Measurements from ENCODE around the gene GLCCI1. TPM values are rescaled to one million over a fixed set of nuclear protein-coding genes. Genes with fewer than 3 reads are reported as not detected.
"Not testable (repeated sequence)": the region's sequence is repeated elsewhere in the genome, so short reads cannot be mapped to it uniquely, and the experiment has no call there.

Gene GLCCI1
- polyA plus RNA-seq, 2 donors: 1.4 to 2.2 TPM

DNA sequence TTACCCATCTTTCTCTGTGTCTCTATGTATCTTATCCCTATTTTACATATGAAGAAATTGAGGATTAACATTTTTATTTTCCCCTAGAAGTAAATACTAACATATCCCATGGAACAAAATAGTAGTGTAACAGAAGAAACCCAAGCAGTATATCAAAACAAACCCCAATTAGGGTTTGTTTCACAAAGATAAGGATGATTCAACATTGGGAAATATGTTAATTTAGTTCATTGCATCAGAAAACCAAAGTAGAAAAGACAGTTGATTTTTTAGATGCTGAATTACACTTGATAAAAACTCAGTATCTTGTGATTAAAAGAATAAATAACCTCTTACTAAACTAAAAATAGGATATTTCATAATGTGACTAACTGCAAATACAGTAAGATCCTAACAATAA lies 87.8 kb downstream of the GLCCI1 start:
- Histone ChIP-seq H3K27ac (ENCODE audit: low read depth in 2 of 2, low read length in 1 of 2) (no peak overlapping the region), H3K27me3 (ENCODE audit: control insufficient read depth in 1 of 2, insufficient read depth in 2 of 2, low read length in 2 of 2) (no peaks in the 10 kb centered on the region), H3K9me3 (ENCODE audit: control insufficient read depth in 2 of 2, insufficient read depth in 1 of 2, low read depth in 1 of 2, low read length in 1 of 2) (no peaks in the 10 kb centered on the region), H3K36me3 (ENCODE audit: control insufficient read depth in 2 of 2, insufficient read depth in 2 of 2, low read length in 1 of 2) (peaks cover 0 to 2% of the 10 kb centered on the region in 2 donors), H3K4me1 (ENCODE audit: control insufficient read depth in 2 of 2, insufficient read depth in 2 of 2, low read length in 1 of 2) (no peaks in the 10 kb centered on the region), H3K4me3 (ENCODE audit: low read depth in 1 of 2, low read length in 2 of 2) (no peak overlapping the region)

DNA sequence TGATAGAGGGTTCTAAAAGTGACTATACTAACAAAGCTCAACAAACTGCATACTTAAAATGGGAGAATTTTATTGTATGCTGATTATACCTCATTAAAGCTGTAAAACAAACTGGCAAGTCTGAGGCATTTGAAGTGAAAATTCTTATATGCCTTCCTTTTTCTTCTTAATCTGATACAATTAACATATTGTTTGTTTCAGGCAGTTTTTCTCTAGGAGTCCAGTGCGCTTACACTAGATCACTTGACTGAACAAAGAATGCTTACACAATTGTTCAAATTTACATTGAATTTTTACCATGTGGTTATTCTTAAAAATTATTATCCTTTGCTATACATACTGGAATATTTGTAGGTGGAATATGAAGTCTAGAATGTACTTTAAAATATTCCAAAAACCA lies 89.0 kb downstream of the GLCCI1 start:
- Histone ChIP-seq H3K27ac (ENCODE audit: low read depth in 2 of 2, low read length in 1 of 2) (no peak overlapping the region), H3K4me1 (ENCODE audit: control insufficient read depth in 2 of 2, insufficient read depth in 2 of 2, low read length in 1 of 2) (no peaks in the 10 kb centered on the region), H3K4me3 (ENCODE audit: low read depth in 1 of 2, low read length in 2 of 2) (no peak overlapping the region), H3K9me3 (ENCODE audit: control insufficient read depth in 2 of 2, insufficient read depth in 1 of 2, low read depth in 1 of 2, low read length in 1 of 2) (no peaks in the 10 kb centered on the region), H3K36me3 (ENCODE audit: control insufficient read depth in 2 of 2, insufficient read depth in 2 of 2, low read length in 1 of 2) (peaks cover 0 to 1% of the 10 kb centered on the region in 2 donors), H3K27me3 (ENCODE audit: control insufficient read depth in 1 of 2, insufficient read depth in 2 of 2, low read length in 2 of 2) (no peaks in the 10 kb centered on the region)
- WGBS, 2 donors: 96 to 97% methylated on average over 1 of the region's 1 CpG

DNA sequence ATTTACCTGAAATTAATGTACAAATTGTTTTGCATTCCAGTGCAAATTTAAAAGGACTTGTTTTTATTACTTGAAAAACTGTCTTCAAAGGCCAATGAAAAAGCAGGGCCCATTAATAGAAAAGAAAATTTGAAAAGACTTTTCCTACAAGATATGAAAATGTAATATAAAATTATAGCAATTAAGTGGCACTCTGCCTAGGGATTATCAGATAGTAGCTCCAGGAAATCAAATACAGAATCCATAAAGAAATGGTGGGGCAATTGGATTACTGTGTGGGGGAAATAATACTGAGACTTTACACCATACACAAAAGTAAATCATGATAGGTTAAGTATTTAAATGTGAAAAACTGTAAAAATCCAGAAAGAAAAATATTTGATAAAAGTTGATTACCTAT lies 89.7 kb downstream of the GLCCI1 start:
- Histone ChIP-seq H3K9me3 (ENCODE audit: control insufficient read depth in 2 of 2, insufficient read depth in 1 of 2, low read depth in 1 of 2, low read length in 1 of 2) (no peaks in the 10 kb centered on the region), H3K27ac (ENCODE audit: low read depth in 2 of 2, low read length in 1 of 2) (no peak overlapping the region), H3K4me3 (ENCODE audit: low read depth in 1 of 2, low read length in 2 of 2) (no peak overlapping the region), H3K4me1 (ENCODE audit: control insufficient read depth in 2 of 2, insufficient read depth in 2 of 2, low read length in 1 of 2) (no peaks in the 10 kb centered on the region), H3K36me3 (ENCODE audit: control insufficient read depth in 2 of 2, insufficient read depth in 2 of 2, low read length in 1 of 2) (no peaks in the 10 kb centered on the region), H3K27me3 (ENCODE audit: control insufficient read depth in 1 of 2, insufficient read depth in 2 of 2, low read length in 2 of 2) (no peaks in the 10 kb centered on the region)

DNA sequence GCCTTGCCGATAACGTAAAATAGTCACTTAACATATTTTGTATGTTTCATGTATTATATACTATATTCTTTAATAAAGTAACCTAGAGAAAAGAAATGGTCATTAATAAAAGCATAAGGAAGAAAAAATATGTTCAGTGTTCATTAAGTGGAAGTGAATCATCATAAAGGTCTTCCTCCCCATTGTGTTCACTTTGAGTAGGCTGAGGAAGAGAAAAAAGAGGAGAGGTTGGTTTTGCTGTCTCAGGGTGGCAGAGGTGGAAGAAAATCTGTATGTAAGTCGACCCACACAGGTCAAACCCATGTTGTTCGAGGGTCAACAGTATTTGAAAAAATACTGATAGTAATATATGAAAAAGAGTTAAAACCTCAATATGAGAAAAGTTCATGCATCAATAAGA lies 90.3 kb downstream of the GLCCI1 start:
- Histone ChIP-seq H3K27ac (ENCODE audit: low read depth in 2 of 2, low read length in 1 of 2) (no peak overlapping the region), H3K4me3 (ENCODE audit: low read depth in 1 of 2, low read length in 2 of 2) (no peak overlapping the region), H3K36me3 (ENCODE audit: control insufficient read depth in 2 of 2, insufficient read depth in 2 of 2, low read length in 1 of 2) (no peaks in the 10 kb centered on the region), H3K4me1 (ENCODE audit: control insufficient read depth in 2 of 2, insufficient read depth in 2 of 2, low read length in 1 of 2) (no peaks in the 10 kb centered on the region), H3K27me3 (ENCODE audit: control insufficient read depth in 1 of 2, insufficient read depth in 2 of 2, low read length in 2 of 2) (no peaks in the 10 kb centered on the region), H3K9me3 (ENCODE audit: control insufficient read depth in 2 of 2, insufficient read depth in 1 of 2, low read depth in 1 of 2, low read length in 1 of 2) (no peaks in the 10 kb centered on the region)
- WGBS, 2 donors: 91 to 95% methylated on average over 4 of the region's 4 CpGs

DNA sequence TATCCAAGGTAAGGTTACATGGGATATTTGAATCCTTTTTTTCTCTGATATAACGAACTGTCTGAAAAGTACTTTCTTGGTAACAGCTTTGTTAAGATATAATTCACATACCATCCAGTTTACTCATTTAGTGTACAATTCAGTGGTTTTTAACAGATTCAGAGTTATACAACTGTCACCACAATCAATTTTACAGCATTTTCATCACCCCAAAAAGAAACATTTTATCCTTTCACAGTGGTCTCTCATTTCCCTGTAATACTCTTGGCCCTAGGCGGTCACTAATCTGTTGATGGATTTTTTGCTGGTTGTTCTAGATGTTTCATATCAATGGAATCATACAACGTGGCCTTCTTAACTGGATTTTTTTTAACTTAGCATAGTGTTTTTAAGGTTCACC lies 91.6 kb downstream of the GLCCI1 start:
- Histone ChIP-seq H3K27ac (ENCODE audit: low read depth in 2 of 2, low read length in 1 of 2) (no peak overlapping the region), H3K36me3 (ENCODE audit: control insufficient read depth in 2 of 2, insufficient read depth in 2 of 2, low read length in 1 of 2) (no peaks in the 10 kb centered on the region), H3K27me3 (ENCODE audit: control insufficient read depth in 1 of 2, insufficient read depth in 2 of 2, low read length in 2 of 2) (no peaks in the 10 kb centered on the region), H3K4me1 (ENCODE audit: control insufficient read depth in 2 of 2, insufficient read depth in 2 of 2, low read length in 1 of 2) (no peaks in the 10 kb centered on the region), H3K4me3 (ENCODE audit: low read depth in 1 of 2, low read length in 2 of 2) (no peak overlapping the region), H3K9me3 (ENCODE audit: control insufficient read depth in 2 of 2, insufficient read depth in 1 of 2, low read depth in 1 of 2, low read length in 1 of 2) (no peaks in the 10 kb centered on the region)
- 88 to 89% methylated on average over 3 of the region's 3 CpGs for WGBS, 2 donors

DNA sequence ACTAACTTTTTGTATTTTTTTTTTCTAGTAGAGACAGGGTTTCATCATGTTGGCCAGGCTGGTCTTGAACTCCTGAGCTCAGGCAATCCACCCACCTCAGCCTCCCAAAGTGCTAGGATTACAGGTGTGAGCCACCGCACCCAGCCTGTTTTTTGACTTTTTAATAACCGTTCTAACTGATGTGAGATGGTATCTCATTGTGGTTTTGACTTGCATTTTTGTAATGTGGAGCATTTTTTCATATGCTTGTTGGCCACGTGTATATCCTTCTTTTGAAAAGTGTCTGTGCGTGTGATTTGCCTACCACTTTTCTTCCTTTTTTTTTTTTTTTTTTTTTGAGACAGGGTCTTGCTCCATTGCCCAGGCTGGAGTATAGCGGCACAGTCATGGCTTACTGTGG lies 94.7 kb downstream of the GLCCI1 start:
- not testable (repeated sequence) for H3K4me3 ChIP-seq (ENCODE audit: low read depth in 1 of 2, low read length in 2 of 2); H3K36me3 ChIP-seq (ENCODE audit: control insufficient read depth in 2 of 2, insufficient read depth in 2 of 2, low read length in 1 of 2)
- WGBS, 2 donors: 89 to 93% methylated on average over 5 of the region's 5 CpGs

DNA sequence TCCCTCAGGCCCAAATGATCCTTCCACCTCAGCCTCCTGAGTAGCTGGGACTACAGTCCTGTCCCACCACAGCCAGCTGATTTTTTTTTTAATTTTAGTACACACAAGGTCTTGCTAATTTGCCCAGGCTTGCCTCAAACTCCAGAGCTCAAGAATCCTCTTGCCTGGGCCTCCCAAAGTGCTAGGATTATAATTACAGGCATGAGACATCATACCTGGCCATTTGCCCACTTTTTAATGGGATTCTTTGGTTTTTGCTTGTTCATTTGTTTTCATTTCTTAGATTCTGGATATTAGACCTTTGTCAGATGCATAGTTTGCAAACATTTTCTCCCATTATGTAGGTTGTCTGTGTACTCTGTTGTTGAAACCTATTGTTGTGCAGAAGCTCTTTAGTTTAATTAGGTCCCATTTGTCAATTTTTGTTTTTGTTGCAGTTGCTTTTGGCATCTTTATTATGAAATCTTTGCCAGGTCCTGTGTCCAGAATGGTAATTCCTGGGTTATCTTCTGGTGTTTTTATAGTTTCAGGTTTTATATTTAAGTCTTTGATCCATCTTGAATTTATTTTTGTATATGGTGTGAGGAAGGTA lies 95.2 kb downstream of the GLCCI1 start:
- H3K9me3 ChIP-seq (ENCODE audit: control insufficient read depth in 2 of 2, insufficient read depth in 1 of 2, low read depth in 1 of 2, low read length in 1 of 2): no peaks in the 10 kb centered on the region
- H3K27me3 ChIP-seq (ENCODE audit: control insufficient read depth in 1 of 2, insufficient read depth in 2 of 2, low read length in 2 of 2): no peaks in the 10 kb centered on the region
- H3K4me1 ChIP-seq (ENCODE audit: control insufficient read depth in 2 of 2, insufficient read depth in 2 of 2, low read length in 1 of 2): no peaks in the 10 kb centered on the region
- no peak overlapping the region for H3K27ac ChIP-seq (ENCODE audit: low read depth in 2 of 2, low read length in 1 of 2)
- no peaks in the 10 kb centered on the region for H3K36me3 ChIP-seq (ENCODE audit: control insufficient read depth in 2 of 2, insufficient read depth in 2 of 2, low read length in 1 of 2)
- H3K4me3 ChIP-seq (ENCODE audit: low read depth in 1 of 2, low read length in 2 of 2): no peak overlapping the region

More for the DNA sequence above, 94.7 kb downstream of the GLCCI1 start:
- not testable (repeated sequence) for H3K27me3 ChIP-seq (ENCODE audit: control insufficient read depth in 1 of 2, insufficient read depth in 2 of 2, low read length in 2 of 2); H3K27ac ChIP-seq (ENCODE audit: low read depth in 2 of 2, low read length in 1 of 2); H3K9me3 ChIP-seq (ENCODE audit: control insufficient read depth in 2 of 2, insufficient read depth in 1 of 2, low read depth in 1 of 2, low read length in 1 of 2); H3K4me1 ChIP-seq (ENCODE audit: control insufficient read depth in 2 of 2, insufficient read depth in 2 of 2, low read length in 1 of 2)

DNA sequence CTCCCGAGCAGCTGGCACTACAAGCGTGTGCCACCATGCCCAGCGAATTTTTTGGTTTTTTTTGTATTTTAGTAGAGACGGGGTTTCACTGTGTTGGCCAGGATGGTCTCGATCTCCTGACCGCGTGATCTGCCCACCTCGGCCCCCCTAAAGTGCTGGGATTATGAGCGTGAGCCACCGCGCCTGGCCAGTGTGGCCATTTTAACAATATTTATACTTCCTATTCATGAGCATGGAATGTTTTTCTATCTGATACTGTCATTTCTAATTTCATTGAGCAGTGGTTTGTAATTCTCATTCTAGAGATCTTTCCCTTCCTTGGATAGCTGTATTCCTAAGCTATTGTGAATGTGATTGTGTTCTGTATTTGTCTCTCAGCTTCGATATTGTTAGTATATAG lies 96.2 kb downstream of the GLCCI1 start:
- Histone ChIP-seq H3K4me1 (ENCODE audit: control insufficient read depth in 2 of 2, insufficient read depth in 2 of 2, low read length in 1 of 2) (no peaks in the 10 kb centered on the region), H3K27me3 (ENCODE audit: control insufficient read depth in 1 of 2, insufficient read depth in 2 of 2, low read length in 2 of 2) (no peaks in the 10 kb centered on the region)

DNA sequence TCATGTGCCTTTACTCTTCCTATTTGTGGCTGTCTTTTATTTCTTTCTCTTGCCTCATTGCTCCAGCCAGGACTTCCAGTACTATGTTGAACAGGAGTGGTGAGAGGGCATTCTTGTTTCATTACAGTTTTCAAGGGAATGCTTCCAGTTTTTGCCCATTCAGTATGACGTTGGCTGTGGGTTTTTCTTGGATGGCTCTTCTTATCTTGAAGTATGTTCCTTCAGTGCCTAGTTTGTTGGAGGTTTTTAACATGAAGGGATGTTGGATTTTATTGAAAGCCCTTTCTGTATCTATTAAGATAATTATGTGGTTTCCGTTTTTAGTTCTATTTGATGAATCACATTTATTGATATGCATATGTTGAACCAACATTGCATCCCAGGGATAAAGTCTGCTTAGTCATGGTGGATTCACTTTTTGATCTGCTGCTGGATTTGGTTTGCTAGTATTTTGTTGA lies 96.8 kb downstream of the GLCCI1 start:
- Histone ChIP-seq H3K4me3 (ENCODE audit: low read depth in 1 of 2, low read length in 2 of 2) (no peak overlapping the region), H3K9me3 (ENCODE audit: control insufficient read depth in 2 of 2, insufficient read depth in 1 of 2, low read depth in 1 of 2, low read length in 1 of 2) (no peaks in the 10 kb centered on the region), H3K4me1 (ENCODE audit: control insufficient read depth in 2 of 2, insufficient read depth in 2 of 2, low read length in 1 of 2) (no peaks in the 10 kb centered on the region), H3K27me3 (ENCODE audit: control insufficient read depth in 1 of 2, insufficient read depth in 2 of 2, low read length in 2 of 2) (no peaks in the 10 kb centered on the region), H3K36me3 (ENCODE audit: control insufficient read depth in 2 of 2, insufficient read depth in 2 of 2, low read length in 1 of 2) (no peaks in the 10 kb centered on the region), H3K27ac (ENCODE audit: low read depth in 2 of 2, low read length in 1 of 2) (no peak overlapping the region)
- whole genome bisulfite sequencing, 2 donors: 81 to 87% methylated on average over 2 of the region's 2 CpGs

More for the DNA sequence above, 96.2 kb downstream of the GLCCI1 start:
- Histone ChIP-seq H3K27ac (ENCODE audit: low read depth in 2 of 2, low read length in 1 of 2) (no peak overlapping the region), H3K36me3 (ENCODE audit: control insufficient read depth in 2 of 2, insufficient read depth in 2 of 2, low read length in 1 of 2) (no peaks in the 10 kb centered on the region), H3K4me3 (ENCODE audit: low read depth in 1 of 2, low read length in 2 of 2) (no peak overlapping the region), H3K9me3 (ENCODE audit: control insufficient read depth in 2 of 2, insufficient read depth in 1 of 2, low read depth in 1 of 2, low read length in 1 of 2) (no peaks in the 10 kb centered on the region)
- 96% methylated on average over 12 of the region's 12 CpGs for WGBS, 2 donors

DNA sequence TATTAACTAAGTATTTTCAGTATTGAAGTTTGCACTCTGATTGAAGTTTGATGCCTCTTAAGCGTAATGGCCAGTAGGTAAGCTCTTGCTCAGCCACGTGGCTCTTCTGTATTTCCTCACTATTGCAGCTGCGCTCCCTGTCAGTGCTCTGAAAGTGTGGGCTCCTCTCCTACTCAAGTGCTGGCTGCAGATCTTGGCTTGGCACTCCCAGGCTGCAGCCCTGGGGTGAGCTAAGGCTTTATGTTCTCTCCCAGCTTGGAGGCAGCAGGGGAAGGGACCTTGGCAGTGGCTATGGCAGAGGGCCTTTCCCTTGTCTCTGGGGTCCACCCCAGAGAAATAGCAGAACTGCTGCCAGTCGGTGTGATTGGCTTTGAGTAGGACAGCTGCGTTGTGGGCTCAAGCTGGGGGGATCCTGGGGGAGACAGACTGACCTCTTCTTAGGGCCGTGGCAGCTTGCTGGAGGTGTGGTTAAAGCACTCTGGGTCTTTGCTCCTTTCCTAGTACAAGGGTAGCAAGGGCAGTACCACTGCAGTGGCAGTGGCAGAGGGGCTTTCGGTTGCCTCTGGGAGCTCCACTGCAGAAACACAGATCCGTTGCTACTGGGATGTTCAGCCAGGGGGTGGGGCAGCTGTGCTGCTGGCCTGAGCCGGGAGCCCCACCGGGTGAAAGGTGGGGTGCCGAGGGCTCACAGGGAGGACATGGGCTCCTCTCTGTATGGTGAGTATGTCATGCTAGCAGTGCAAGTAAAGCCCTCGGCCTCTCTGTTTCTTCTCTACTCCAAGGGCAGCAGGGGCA lies 100.5 kb downstream of the GLCCI1 start:
- H3K9me3 ChIP-seq (ENCODE audit: control insufficient read depth in 2 of 2, insufficient read depth in 1 of 2, low read depth in 1 of 2, low read length in 1 of 2): no peaks in the 10 kb centered on the region
- H3K4me3 ChIP-seq (ENCODE audit: low read depth in 1 of 2, low read length in 2 of 2): no peak overlapping the region
- H3K27ac ChIP-seq (ENCODE audit: low read depth in 2 of 2, low read length in 1 of 2): no peak overlapping the region
- no peaks in the 10 kb centered on the region for H3K4me1 ChIP-seq (ENCODE audit: control insufficient read depth in 2 of 2, insufficient read depth in 2 of 2, low read length in 1 of 2)
- no peaks in the 10 kb centered on the region for H3K27me3 ChIP-seq (ENCODE audit: control insufficient read depth in 1 of 2, insufficient read depth in 2 of 2, low read length in 2 of 2)
- 86 to 88% methylated on average over 12 of the region's 12 CpGs for WGBS, 2 donors
- peaks cover 0 to 2% of the 10 kb centered on the region in 2 donors for H3K36me3 ChIP-seq (ENCODE audit: control insufficient read depth in 2 of 2, insufficient read depth in 2 of 2, low read length in 1 of 2)
